K562 (cell line): Measurements from ENCODE around the gene CENPI.

ENCODE experiments used
- BMI1 ChIP-seq: fragments of 150-350 bp; IDR thresholded peaks from 2 replicates; pipeline ENCODE4 v1.6.1; 2014; ENCODE audit warnings: low read length
- CCAR2 ChIP-seq: fragments of 200-400 bp; formaldehyde crosslinking; IDR thresholded peaks from 2 replicates; pipeline ENCODE4 v1.6.1; 2017; ENCODE audit warnings: mild to moderate bottlenecking, low read depth, low read length
- EP300 ChIP-seq: IDR thresholded peaks from 2 replicates; pipeline ENCODE4 v1.6.1; 2012; ENCODE audit warnings: low read length, improper control_type of control experiment
- FIP1L1 ChIP-seq: fragments of 200-400 bp; formaldehyde crosslinking; IDR thresholded peaks from 2 replicates; pipeline ENCODE4 v1.6.1; 2018; ENCODE audit warnings: mild to moderate bottlenecking, low read depth, low read length; ENCODE audit not compliant: poor library complexity, severe bottlenecking
- FOXM1 ChIP-seq, 2 experiments: fragments of 450-650 bp in 1 of 2; sonication (generic) in 1 of 2; formaldehyde crosslinking in 1 of 2; IDR thresholded peaks; 2 replicates each; pipeline versions ENCODE4 v1.6.1 to v1.9.0; 2017 to 2022; ENCODE audit warnings: low read depth in 2 of 2, mild to moderate bottlenecking in 2 of 2, missing genetic modification reagents in 1 of 2, moderate library complexity in 1 of 2
- GABPA ChIP-seq: fragments of 200-800 bp; sonication (Bioruptor generic); conservative IDR thresholded peaks from 2 replicates; pipeline ENCODE4 v1.6.1; 2016; ENCODE audit warnings: low read depth, missing genetic modification characterization, missing compliant biosample characterization
- HDAC2 ChIP-seq: fragments of 450-650 bp; IDR thresholded peaks from 2 replicates; pipeline ENCODE4 v1.6.1; 2016; ENCODE audit warnings: mild to moderate bottlenecking
- TARDBP ChIP-seq: fragments of 450-650 bp; IDR thresholded peaks from 2 replicates; pipeline ENCODE4 v1.6.1; 2016
- ZBTB7A ChIP-seq: IDR thresholded peaks from 2 replicates; pipeline ENCODE4 v1.6.1; 2011; ENCODE audit warnings: low read depth, mild to moderate bottlenecking, low read length, moderate library complexity, borderline replicate concordance; ENCODE audit not compliant: control insufficient read depth
- TF ChIP-seq, protein P1 (sequence below), 3 experiments: IDR thresholded peaks in 2 of 3; conservative IDR thresholded peaks in 1 of 3; 2 replicates each; pipeline ENCODE4 v1.5.1; 2011 to 2012; ENCODE audit warnings: low read length in 3 of 3, mild to moderate bottlenecking in 3 of 3, control low read depth in 2 of 3, improper control_type of control experiment in 1 of 3, inconsistent platforms in 1 of 3, low read depth in 1 of 3, mixed read lengths in 1 of 3, moderate library complexity in 1 of 3; ENCODE audit not compliant: insufficient read depth in 2 of 3
- TF ChIP-seq, protein P2 (sequence below): IDR thresholded peaks from 2 replicates; pipeline ENCODE4 v1.6.1; 2016; ENCODE audit warnings: missing genetic modification characterization, missing compliant biosample characterization
- TF ChIP-seq, protein P3 (sequence below): fragments of 450-650 bp; IDR thresholded peaks from 2 replicates; pipeline ENCODE4 v1.6.1; 2016; ENCODE audit warnings: mild to moderate bottlenecking, moderate library complexity

DNA sequence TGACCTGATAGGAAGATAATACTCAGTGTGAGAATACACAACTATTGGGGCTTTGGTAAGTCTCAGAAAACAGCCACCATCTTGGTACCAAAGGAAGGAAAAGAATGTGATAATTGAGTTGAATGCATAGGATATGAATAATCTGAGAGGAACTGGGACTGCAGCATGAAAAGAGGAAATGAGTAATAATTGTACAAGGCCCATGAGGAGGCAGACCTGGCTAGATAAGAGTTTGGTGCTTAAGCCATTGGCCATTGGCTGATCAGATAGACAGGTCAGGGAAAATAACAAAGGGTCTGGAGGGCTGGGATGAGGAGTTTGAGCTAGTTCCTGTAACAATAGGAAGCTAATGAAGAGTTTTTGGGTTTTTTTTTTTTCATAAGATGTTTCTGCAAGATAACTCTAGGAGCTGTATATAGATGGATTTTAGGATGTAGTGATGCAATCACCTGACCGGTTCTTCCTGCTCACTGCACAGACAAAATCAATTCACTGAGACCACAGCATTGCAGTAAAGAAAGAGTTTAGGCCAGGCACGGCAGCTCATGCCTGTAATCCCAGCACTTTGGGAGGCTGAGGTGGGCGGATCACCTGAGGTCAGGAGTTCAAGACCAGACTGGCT, 40.8 kb upstream of the CENPI start:
- no peak for TF ChIP-seq FIP1L1
- no peak for TF ChIP-seq FOXM1 (IDR thresholded peaks at IDR 0.05; ENCODE audit: low read depth)
- no peak for TF ChIP-seq FOXM1 (CRISPR knock-in tag; IDR thresholded peaks at IDR 0.05; ENCODE audit: low read depth)
- TF ChIP-seq BMI1: no peak
- TF ChIP-seq, protein P1, sequence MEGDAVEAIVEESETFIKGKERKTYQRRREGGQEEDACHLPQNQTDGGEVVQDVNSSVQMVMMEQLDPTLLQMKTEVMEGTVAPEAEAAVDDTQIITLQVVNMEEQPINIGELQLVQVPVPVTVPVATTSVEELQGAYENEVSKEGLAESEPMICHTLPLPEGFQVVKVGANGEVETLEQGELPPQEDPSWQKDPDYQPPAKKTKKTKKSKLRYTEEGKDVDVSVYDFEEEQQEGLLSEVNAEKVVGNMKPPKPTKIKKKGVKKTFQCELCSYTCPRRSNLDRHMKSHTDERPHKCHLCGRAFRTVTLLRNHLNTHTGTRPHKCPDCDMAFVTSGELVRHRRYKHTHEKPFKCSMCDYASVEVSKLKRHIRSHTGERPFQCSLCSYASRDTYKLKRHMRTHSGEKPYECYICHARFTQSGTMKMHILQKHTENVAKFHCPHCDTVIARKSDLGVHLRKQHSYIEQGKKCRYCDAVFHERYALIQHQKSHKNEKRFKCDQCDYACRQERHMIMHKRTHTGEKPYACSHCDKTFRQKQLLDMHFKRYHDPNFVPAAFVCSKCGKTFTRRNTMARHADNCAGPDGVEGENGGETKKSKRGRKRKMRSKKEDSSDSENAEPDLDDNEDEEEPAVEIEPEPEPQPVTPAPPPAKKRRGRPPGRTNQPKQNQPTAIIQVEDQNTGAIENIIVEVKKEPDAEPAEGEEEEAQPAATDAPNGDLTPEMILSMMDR (IDR thresholded peaks at IDR 0.05 in 2 of 3, conservative IDR thresholded peaks at IDR 0.05 in 1 of 3; ENCODE audit: insufficient read depth in 2 of 3, low read depth in 1 of 3, low read length in 3 of 3): no peak
- TF ChIP-seq, protein P2, sequence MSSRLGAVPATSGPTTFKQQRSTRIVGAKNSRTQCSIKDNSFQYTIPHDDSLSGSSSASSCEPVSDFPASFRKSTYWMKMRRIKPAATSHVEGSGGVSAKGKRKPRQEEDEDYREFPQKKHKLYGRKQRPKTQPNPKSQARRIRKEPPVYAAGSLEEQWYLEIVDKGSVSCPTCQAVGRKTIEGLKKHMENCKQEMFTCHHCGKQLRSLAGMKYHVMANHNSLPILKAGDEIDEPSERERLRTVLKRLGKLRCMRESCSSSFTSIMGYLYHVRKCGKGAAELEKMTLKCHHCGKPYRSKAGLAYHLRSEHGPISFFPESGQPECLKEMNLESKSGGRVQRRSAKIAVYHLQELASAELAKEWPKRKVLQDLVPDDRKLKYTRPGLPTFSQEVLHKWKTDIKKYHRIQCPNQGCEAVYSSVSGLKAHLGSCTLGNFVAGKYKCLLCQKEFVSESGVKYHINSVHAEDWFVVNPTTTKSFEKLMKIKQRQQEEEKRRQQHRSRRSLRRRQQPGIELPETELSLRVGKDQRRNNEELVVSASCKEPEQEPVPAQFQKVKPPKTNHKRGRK: no peak
- TF ChIP-seq CCAR2: no peak
- no peak; the same call in 1 of the 2 replicates for TF ChIP-seq EP300
- no peak for TF ChIP-seq ZBTB7A
- no peak for TF ChIP-seq GABPA (tag)
- TF ChIP-seq HDAC2: no peak
- TF ChIP-seq, protein P3, sequence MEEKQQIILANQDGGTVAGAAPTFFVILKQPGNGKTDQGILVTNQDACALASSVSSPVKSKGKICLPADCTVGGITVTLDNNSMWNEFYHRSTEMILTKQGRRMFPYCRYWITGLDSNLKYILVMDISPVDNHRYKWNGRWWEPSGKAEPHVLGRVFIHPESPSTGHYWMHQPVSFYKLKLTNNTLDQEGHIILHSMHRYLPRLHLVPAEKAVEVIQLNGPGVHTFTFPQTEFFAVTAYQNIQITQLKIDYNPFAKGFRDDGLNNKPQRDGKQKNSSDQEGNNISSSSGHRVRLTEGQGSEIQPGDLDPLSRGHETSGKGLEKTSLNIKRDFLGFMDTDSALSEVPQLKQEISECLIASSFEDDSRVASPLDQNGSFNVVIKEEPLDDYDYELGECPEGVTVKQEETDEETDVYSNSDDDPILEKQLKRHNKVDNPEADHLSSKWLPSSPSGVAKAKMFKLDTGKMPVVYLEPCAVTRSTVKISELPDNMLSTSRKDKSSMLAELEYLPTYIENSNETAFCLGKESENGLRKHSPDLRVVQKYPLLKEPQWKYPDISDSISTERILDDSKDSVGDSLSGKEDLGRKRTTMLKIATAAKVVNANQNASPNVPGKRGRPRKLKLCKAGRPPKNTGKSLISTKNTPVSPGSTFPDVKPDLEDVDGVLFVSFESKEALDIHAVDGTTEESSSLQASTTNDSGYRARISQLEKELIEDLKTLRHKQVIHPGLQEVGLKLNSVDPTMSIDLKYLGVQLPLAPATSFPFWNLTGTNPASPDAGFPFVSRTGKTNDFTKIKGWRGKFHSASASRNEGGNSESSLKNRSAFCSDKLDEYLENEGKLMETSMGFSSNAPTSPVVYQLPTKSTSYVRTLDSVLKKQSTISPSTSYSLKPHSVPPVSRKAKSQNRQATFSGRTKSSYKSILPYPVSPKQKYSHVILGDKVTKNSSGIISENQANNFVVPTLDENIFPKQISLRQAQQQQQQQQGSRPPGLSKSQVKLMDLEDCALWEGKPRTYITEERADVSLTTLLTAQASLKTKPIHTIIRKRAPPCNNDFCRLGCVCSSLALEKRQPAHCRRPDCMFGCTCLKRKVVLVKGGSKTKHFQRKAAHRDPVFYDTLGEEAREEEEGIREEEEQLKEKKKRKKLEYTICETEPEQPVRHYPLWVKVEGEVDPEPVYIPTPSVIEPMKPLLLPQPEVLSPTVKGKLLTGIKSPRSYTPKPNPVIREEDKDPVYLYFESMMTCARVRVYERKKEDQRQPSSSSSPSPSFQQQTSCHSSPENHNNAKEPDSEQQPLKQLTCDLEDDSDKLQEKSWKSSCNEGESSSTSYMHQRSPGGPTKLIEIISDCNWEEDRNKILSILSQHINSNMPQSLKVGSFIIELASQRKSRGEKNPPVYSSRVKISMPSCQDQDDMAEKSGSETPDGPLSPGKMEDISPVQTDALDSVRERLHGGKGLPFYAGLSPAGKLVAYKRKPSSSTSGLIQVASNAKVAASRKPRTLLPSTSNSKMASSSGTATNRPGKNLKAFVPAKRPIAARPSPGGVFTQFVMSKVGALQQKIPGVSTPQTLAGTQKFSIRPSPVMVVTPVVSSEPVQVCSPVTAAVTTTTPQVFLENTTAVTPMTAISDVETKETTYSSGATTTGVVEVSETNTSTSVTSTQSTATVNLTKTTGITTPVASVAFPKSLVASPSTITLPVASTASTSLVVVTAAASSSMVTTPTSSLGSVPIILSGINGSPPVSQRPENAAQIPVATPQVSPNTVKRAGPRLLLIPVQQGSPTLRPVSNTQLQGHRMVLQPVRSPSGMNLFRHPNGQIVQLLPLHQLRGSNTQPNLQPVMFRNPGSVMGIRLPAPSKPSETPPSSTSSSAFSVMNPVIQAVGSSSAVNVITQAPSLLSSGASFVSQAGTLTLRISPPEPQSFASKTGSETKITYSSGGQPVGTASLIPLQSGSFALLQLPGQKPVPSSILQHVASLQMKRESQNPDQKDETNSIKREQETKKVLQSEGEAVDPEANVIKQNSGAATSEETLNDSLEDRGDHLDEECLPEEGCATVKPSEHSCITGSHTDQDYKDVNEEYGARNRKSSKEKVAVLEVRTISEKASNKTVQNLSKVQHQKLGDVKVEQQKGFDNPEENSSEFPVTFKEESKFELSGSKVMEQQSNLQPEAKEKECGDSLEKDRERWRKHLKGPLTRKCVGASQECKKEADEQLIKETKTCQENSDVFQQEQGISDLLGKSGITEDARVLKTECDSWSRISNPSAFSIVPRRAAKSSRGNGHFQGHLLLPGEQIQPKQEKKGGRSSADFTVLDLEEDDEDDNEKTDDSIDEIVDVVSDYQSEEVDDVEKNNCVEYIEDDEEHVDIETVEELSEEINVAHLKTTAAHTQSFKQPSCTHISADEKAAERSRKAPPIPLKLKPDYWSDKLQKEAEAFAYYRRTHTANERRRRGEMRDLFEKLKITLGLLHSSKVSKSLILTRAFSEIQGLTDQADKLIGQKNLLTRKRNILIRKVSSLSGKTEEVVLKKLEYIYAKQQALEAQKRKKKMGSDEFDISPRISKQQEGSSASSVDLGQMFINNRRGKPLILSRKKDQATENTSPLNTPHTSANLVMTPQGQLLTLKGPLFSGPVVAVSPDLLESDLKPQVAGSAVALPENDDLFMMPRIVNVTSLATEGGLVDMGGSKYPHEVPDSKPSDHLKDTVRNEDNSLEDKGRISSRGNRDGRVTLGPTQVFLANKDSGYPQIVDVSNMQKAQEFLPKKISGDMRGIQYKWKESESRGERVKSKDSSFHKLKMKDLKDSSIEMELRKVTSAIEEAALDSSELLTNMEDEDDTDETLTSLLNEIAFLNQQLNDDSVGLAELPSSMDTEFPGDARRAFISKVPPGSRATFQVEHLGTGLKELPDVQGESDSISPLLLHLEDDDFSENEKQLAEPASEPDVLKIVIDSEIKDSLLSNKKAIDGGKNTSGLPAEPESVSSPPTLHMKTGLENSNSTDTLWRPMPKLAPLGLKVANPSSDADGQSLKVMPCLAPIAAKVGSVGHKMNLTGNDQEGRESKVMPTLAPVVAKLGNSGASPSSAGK: no peak
- no peak for TF ChIP-seq TARDBP
